Right lobe of liver (tissue), 4 donors: ENCODE measurements around the gene HSPA12B.

Experiments
- CTCF ChIP-seq, 4 donors: fragments of 200-600 bp in 3 of 4; fragments of 450-650 bp in 1 of 4; IDR thresholded peaks; one replicate each; pipeline versions ENCODE4 v1.5.1 to v1.8.0; 2016 to 2022; ENCODE audit warnings: antibody characterized with exemption in 4 of 4, mild to moderate bottlenecking in 2 of 4
- POLR2A ChIP-seq: fragments of 450-650 bp; IDR thresholded peaks from one replicate; pipeline ENCODE4 v1.6.1; 2017; ENCODE audit warnings: antibody characterized with exemption, mild to moderate bottlenecking
- donor health status: DM: no; HTN: no; CAD: no.
- donor health status: DM: no; HTN: no; CAD: no.
- donor health status: DM: no; HTN: yes; CAD: no.

- TF ChIP-seq CTCF (IDR thresholded peaks at IDR 0.05): no peak
- TF ChIP-seq POLR2A: no peak
These were observed 872 bp downstream of the HSPA12B start for GRCh38 chr20:3733119-3733995.
